HG02571 (cell line): Measurements from ENCODE around the gene LIAS.
A peak's percentile ranks its signal among the peaks of the same experiment; 100 is the strongest.

Experiments
- ATAC-seq: cut with Tn5 transposase; IDR thresholded peaks from one replicate; pipeline ENCODE4 v1.9.1; 2021; ENCODE audit warnings: mild to moderate bottlenecking, moderate library complexity; ENCODE audit not compliant: unreplicated experiment

Gene LIAS

GRCh38 chr4:39527296-39528060 is 68.6 kb downstream of the LIAS start, which contains the start of gene UGDH:
Gene UGDH (minus strand): TSS chr4:39527439. CDS start chr4:39521512, 5,927 bp downstream.
- peak; percentile 93 for ATAC-seq

- ATAC-seq, result no peak
Measured at GRCh38 chr4:39528061-39528465, 69.2 kb downstream of the LIAS start.
